ENCODE measurements around the gene APBA2. TPM values are rescaled to one million over a fixed set of nuclear protein-coding genes. Genes with fewer than 3 reads are reported as not detected.
"Not testable (repeated sequence)": the region's sequence is repeated elsewhere in the genome, so short reads cannot be mapped to it uniquely, and the experiment has no call there.

APBA2 gene
- total RNA-seq, 4 donors from 2014 or later = 1.3 to 7.0 (median 2.4) TPM

GRCh38 chr15:29150515-29151483, 265.0 kb downstream of the APBA2 start:
- no peak for DNase-seq (ENCODE audit: low spot score in 2 of 2)
- Histone ChIP-seq H3K9me3 (no peaks in the 10 kb centered on the region), H3K27ac (no peak overlapping the region), H3K4me3 (no peak overlapping the region), H3K27me3 (no peaks in the 10 kb centered on the region), H3K36me3 (no peaks in the 10 kb centered on the region), H3K4me1 (no peaks in the 10 kb centered on the region)
- WGBS = 64% methylated on average over 15 of the region's 15 CpGs
- no peak for TF ChIP-seq POLR2A (IDR thresholded peaks at IDR 0.05)
- TF ChIP-seq EP300 (IDR thresholded peaks at IDR 0.05) = no peak
- TF ChIP-seq CTCF (IDR thresholded peaks at IDR 0.05) = no peak
- no peak for TF ChIP-seq POLR2AphosphoS5 (IDR thresholded peaks at IDR 0.05)

GRCh38 chr15:29151484-29151857, 265.7 kb downstream of the APBA2 start:
- peak in 1 of 2 donors; percentile 30 for DNase-seq (ENCODE audit: low spot score in 2 of 2)
- WGBS = 93% methylated on average over 14 of the region's 14 CpGs

GRCh38 chr15:29156521-29156920, 270.7 kb downstream of the APBA2 start:
- no peaks in the 10 kb centered on the region for H3K27me3 ChIP-seq
- H3K9me3 ChIP-seq = peaks cover 7% of the 10 kb centered on the region
- no peak for TF ChIP-seq POLR2A (IDR thresholded peaks at IDR 0.05)
- no peak for TF ChIP-seq POLR2AphosphoS5 (IDR thresholded peaks at IDR 0.05)
- no peak for TF ChIP-seq CTCF (IDR thresholded peaks at IDR 0.05)
- H3K4me1 ChIP-seq = no peaks in the 10 kb centered on the region
- 96% methylated on average over 14 of the region's 14 CpGs for WGBS
- H3K27ac ChIP-seq = no peak overlapping the region
- peak in 1 of 2 donors; percentile 32 for DNase-seq (ENCODE audit: low spot score in 2 of 2)
- H3K4me3 ChIP-seq = no peak overlapping the region
- H3K36me3 ChIP-seq = no peaks in the 10 kb centered on the region

More at GRCh38 chr15:29151484-29151857, 265.7 kb downstream of the APBA2 start:
- H3K9me3 ChIP-seq = no peaks in the 10 kb centered on the region
- TF ChIP-seq CTCF (IDR thresholded peaks at IDR 0.05) = no peak
- H3K27ac ChIP-seq = no peak overlapping the region
- no peaks in the 10 kb centered on the region for H3K27me3 ChIP-seq
- no peaks in the 10 kb centered on the region for H3K4me1 ChIP-seq
- no peaks in the 10 kb centered on the region for H3K36me3 ChIP-seq
- no peak overlapping the region for H3K4me3 ChIP-seq

GRCh38 chr15:29159771-29160455, 274.1 kb downstream of the APBA2 start:
- no peak for DNase-seq (ENCODE audit: low spot score in 2 of 2)
- no peak overlapping the region for H3K4me3 ChIP-seq
- no peaks in the 10 kb centered on the region for H3K36me3 ChIP-seq
- H3K27me3 ChIP-seq = no peaks in the 10 kb centered on the region
- peaks cover 7% of the 10 kb centered on the region for H3K9me3 ChIP-seq
- WGBS = 94% methylated on average over 24 of the region's 31 CpGs
- no peaks in the 10 kb centered on the region for H3K4me1 ChIP-seq
- H3K27ac ChIP-seq = no peak overlapping the region
- no peak for TF ChIP-seq POLR2AphosphoS5 (IDR thresholded peaks at IDR 0.05)
- no peak for TF ChIP-seq EP300 (IDR thresholded peaks at IDR 0.05)
- no peak for TF ChIP-seq POLR2A (IDR thresholded peaks at IDR 0.05)
- TF ChIP-seq CTCF (IDR thresholded peaks at IDR 0.05) = no peak

GRCh38 chr15:29162411-29162810, 276.6 kb downstream of the APBA2 start:
- no peaks in the 10 kb centered on the region for H3K36me3 ChIP-seq
- no peak overlapping the region for H3K27ac ChIP-seq
- H3K9me3 ChIP-seq = peaks cover 7% of the 10 kb centered on the region
- H3K27me3 ChIP-seq = no peaks in the 10 kb centered on the region
- no peaks in the 10 kb centered on the region for H3K4me1 ChIP-seq
- no peak for DNase-seq (ENCODE audit: low spot score in 2 of 2)
- 87% methylated on average over 4 of the region's 5 CpGs for WGBS
- H3K4me3 ChIP-seq = no peak overlapping the region
- TF ChIP-seq EP300 (IDR thresholded peaks at IDR 0.05) (no peak), POLR2AphosphoS5 (IDR thresholded peaks at IDR 0.05) (no peak), CTCF (IDR thresholded peaks at IDR 0.05) (no peak), POLR2A (IDR thresholded peaks at IDR 0.05) (no peak)

GRCh38 chr15:29167122-29167521, 281.3 kb downstream of the APBA2 start:
- not testable (repeated sequence) for DNase-seq (ENCODE audit: low spot score in 2 of 2); H3K27me3 ChIP-seq; H3K4me3 ChIP-seq; H3K4me1 ChIP-seq; H3K36me3 ChIP-seq; H3K27ac ChIP-seq; H3K9me3 ChIP-seq
- 75% methylated on average over 2 of the region's 2 CpGs for WGBS
